ENCODE measurements around the gene ANKRD65. TPM values are rescaled to one million over a fixed set of nuclear protein-coding genes. Genes with fewer than 3 reads are reported as not detected.

The ANKRD65 gene
- total and polyA plus RNA-seq, 4 experiments from 2014 or later = not detected

DNA sequence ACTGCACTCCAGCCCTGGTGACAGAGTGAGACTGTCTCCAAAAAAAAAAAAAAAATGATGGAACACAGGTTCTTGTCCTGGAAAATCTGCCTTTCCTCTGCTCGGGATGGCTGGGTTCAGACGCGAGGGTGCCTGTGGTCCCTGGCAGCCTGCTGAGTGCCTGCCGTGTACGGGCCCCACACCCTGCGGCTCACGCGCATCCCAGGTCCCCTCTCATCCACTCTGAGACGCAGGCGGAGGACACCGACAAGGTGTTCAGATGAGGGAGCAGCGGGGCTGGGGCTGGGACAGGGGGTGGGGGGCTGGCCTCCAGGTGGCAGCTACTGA, 4.3 kb upstream of the ANKRD65 start:
- CTCF ChIA-PET (ENCODE audit: partially characterized antibody) = no interaction called here
- no peak overlapping the region for H3K27ac Mint-ChIP-seq

DNA sequence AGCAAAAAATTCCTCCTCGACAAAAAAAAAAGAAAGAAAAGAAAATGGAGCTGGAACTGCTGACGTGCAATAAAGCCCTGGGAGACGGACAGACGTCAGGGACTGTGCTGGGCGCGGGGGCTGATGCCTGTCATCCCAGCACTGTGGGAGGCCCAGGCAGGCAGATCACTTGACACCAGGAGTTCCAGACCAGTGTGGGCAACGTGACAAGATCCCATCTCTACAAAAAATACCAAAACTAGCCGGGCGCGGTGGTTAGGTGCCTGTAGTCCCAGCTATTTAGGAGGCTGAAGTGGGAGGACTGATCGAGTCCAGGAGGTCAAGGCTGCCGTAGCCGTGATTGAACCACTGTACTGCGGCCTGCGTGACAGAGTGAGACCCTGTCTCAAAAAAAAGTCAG, 3.6 kb upstream of the ANKRD65 start:
- Histone ChIP-seq H3K27me3 (ENCODE audit: insufficient read depth, low read length) (no peaks in the 10 kb centered on the region), H3K27ac (ENCODE audit: low read depth, low read length) (no peak overlapping the region), H3K36me3 (ENCODE audit: insufficient read depth, low read length) (no peaks in the 10 kb centered on the region), H3K4me3 (ENCODE audit: low read length in 2 of 2) (no peak overlapping the region), H3K4me1 (ENCODE audit: insufficient read depth, low read length) (no peaks in the 10 kb centered on the region), H3K9me3 (ENCODE audit: control insufficient read depth in 1 of 2, low read length in 2 of 2) (no peaks in the 10 kb centered on the region)
- Mint-ChIP-seq H3K9me3 (no peaks in the 10 kb centered on the region), H3K27me3 (peaks cover 17 to 22% of the 10 kb centered on the region in 2 donors), H3K27ac (no peak overlapping the region), H3K4me1 (peaks cover 0 to 5% (median 2%) of the 10 kb centered on the region in 4 donors), H3K36me3 (no peaks in the 10 kb centered on the region), H3K4me3 (peak overlapping the region in 1 of 8 donors; percentile 17)
- intact Hi-C loops (cut with micrococcal nuclease) = no loop called here
- no peak for DNase-seq
- ChIA-PET CTCF (ENCODE audit: partially characterized antibody) (no interaction called here), POLR2A (ENCODE audit: partially characterized antibody) (no interaction called here)

More for the DNA sequence above, 4.3 kb upstream of the ANKRD65 start:
- Histone ChIP-seq H3K36me3 (ENCODE audit: insufficient read depth, low read length) (no peaks in the 10 kb centered on the region), H3K27ac (ENCODE audit: low read depth, low read length) (no peak overlapping the region), H3K4me3 (ENCODE audit: low read length in 2 of 2) (no peak overlapping the region), H3K4me1 (ENCODE audit: insufficient read depth, low read length) (no peaks in the 10 kb centered on the region), H3K9me3 (ENCODE audit: control insufficient read depth in 1 of 2, low read length in 2 of 2) (no peaks in the 10 kb centered on the region), H3K27me3 (ENCODE audit: insufficient read depth, low read length) (no peaks in the 10 kb centered on the region)
- POLR2A ChIA-PET (ENCODE audit: partially characterized antibody) = no interaction called here
- no peak for DNase-seq
- no peaks in the 10 kb centered on the region for H3K9me3 Mint-ChIP-seq
- H3K4me1 Mint-ChIP-seq = peaks cover 0 to 5% (median 2%) of the 10 kb centered on the region in 4 donors
- no peak overlapping the region for H3K4me3 Mint-ChIP-seq
- no peaks in the 10 kb centered on the region for H3K36me3 Mint-ChIP-seq
- intact Hi-C loops (cut with micrococcal nuclease) = no loop called here
- H3K27me3 Mint-ChIP-seq = peaks cover 21 to 24% of the 10 kb centered on the region in 2 donors

- H3K27ac Mint-ChIP-seq = no peak overlapping the region
- CTCF ChIA-PET (ENCODE audit: partially characterized antibody) = no interaction called here
- peaks cover 15 to 19% of the 10 kb centered on the region in 2 donors for H3K27me3 Mint-ChIP-seq
Observed at GRCh38 chr1:1423245-1423597, 2.1 kb upstream of the ANKRD65 start.

DNA sequence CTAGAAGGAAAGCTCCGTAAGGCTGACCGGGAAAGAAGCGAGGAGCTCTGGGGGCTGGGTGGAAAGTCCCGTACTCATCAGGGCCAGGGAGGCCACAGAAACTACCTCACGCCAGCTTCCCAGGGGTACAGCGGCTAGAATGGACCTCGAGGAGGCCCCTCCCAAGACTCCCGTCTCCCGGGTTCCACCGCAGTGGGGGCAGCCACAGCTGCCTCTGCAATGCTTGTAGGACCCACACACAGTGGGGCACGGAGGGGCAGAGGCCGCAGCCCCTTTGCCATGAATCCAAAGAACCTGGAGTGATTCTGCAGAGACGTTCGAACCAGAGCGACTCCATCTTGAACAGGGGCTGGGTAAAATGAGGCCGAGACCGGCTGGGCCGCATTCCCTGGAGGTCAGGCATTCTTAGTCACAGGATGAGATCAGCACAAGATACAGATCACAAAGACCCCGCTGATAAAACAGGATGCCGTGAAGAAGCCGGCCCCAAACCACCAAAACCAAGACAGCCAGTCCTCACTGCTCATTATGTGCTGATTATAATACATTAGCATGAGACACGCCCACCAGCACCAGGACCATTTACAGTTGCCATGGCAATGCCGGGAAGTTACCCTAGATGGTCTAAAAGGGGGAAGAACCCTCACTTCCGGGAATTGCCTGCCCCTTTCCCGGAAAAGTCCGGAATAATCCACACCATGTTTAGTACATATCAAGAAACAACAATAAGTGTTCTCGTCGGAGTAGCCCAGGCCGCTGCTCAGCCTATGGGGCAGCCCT, 1.6 kb upstream of the ANKRD65 start:
- H3K36me3 Mint-ChIP-seq = no peaks in the 10 kb centered on the region
- no peaks in the 10 kb centered on the region for H3K9me3 ChIP-seq (ENCODE audit: control insufficient read depth in 1 of 2, low read length in 2 of 2)
- H3K4me1 Mint-ChIP-seq = peaks cover 0 to 8% (median under 1%) of the 10 kb centered on the region in 4 donors
- H3K27me3 Mint-ChIP-seq = peaks cover 16 to 19% of the 10 kb centered on the region in 2 donors
- H3K4me1 ChIP-seq (ENCODE audit: insufficient read depth, low read length) = no peaks in the 10 kb centered on the region
- H3K4me3 ChIP-seq (ENCODE audit: low read length in 2 of 2) = no peak overlapping the region
- ChIA-PET CTCF (ENCODE audit: partially characterized antibody) (no interaction called here), POLR2A (ENCODE audit: partially characterized antibody) (no interaction called here)
- no peaks in the 10 kb centered on the region for H3K36me3 ChIP-seq (ENCODE audit: insufficient read depth, low read length)
- H3K27me3 ChIP-seq (ENCODE audit: insufficient read depth, low read length) = no peaks in the 10 kb centered on the region
- no peaks in the 10 kb centered on the region for H3K9me3 Mint-ChIP-seq
- peak in 1 of 5 donors; percentile 26 for DNase-seq
- no peak overlapping the region for H3K27ac ChIP-seq (ENCODE audit: low read depth, low read length)
- intact Hi-C loops (cut with micrococcal nuclease) = no loop called here
- H3K27ac Mint-ChIP-seq = no peak overlapping the region
- H3K4me3 Mint-ChIP-seq = peak overlapping the region in 1 of 8 donors; percentile 6

More at GRCh38 chr1:1423245-1423597, 2.1 kb upstream of the ANKRD65 start:
- Histone ChIP-seq H3K36me3 (ENCODE audit: insufficient read depth, low read length) (no peaks in the 10 kb centered on the region), H3K27me3 (ENCODE audit: insufficient read depth, low read length) (no peaks in the 10 kb centered on the region), H3K4me1 (ENCODE audit: insufficient read depth, low read length) (no peaks in the 10 kb centered on the region), H3K9me3 (ENCODE audit: control insufficient read depth in 1 of 2, low read length in 2 of 2) (no peaks in the 10 kb centered on the region), H3K4me3 (ENCODE audit: low read length in 2 of 2) (no peak overlapping the region), H3K27ac (ENCODE audit: low read depth, low read length) (no peak overlapping the region)
- no peak overlapping the region for H3K4me3 Mint-ChIP-seq
- no peak for DNase-seq
- no peaks in the 10 kb centered on the region for H3K36me3 Mint-ChIP-seq
- H3K9me3 Mint-ChIP-seq = no peaks in the 10 kb centered on the region
- intact Hi-C loops (cut with micrococcal nuclease) = no loop called here
- POLR2A ChIA-PET (ENCODE audit: partially characterized antibody) = no interaction called here
- H3K4me1 Mint-ChIP-seq = peaks cover 0 to 6% (median 0%) of the 10 kb centered on the region in 4 donors

DNA sequence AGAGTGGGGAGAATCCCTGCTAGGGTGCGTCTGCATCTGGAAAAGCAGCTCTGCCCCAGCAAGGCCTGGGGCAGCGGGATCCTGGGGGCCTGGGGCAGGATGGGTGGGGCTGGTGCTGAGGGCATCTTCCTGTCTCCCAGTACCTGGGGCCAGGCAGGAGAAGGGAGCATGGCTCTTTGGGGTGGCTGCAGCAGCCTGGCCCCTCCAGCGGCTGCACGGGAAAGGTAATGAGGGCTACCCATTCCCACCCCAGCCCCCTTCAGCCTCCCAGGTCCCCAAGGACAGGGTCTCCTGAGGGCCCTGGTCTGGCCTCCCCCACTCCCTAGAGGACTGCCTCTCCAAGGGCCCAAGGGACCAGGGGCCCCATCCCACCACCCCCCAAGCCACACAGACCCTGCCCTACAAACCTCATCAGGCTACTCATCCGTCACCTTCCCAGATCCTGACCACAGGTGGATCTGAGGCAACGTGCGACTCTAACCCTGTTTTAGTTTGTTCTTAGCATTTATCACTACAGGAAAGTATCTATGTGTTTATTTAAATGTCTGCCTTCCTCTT, 910 bp upstream of the ANKRD65 start:
- H3K9me3 ChIP-seq (ENCODE audit: control insufficient read depth in 1 of 2, low read length in 2 of 2) = no peaks in the 10 kb centered on the region
- H3K27me3 ChIP-seq (ENCODE audit: insufficient read depth, low read length) = no peaks in the 10 kb centered on the region
- Mint-ChIP-seq H3K4me3 (no peak overlapping the region), H3K27ac (no peak overlapping the region), H3K9me3 (no peaks in the 10 kb centered on the region), H3K4me1 (peaks cover 0 to 8% (median under 1%) of the 10 kb centered on the region in 4 donors), H3K27me3 (peaks cover 16 to 19% of the 10 kb centered on the region in 2 donors), H3K36me3 (no peaks in the 10 kb centered on the region)
- DNase-seq = peak in 1 of 5 donors; percentile 14
- CTCF ChIA-PET (ENCODE audit: partially characterized antibody) = no interaction called here
- POLR2A ChIA-PET (ENCODE audit: partially characterized antibody) = no interaction called here
- no peaks in the 10 kb centered on the region for H3K36me3 ChIP-seq (ENCODE audit: insufficient read depth, low read length)
- intact Hi-C loops (cut with micrococcal nuclease) = no loop called here
- H3K4me1 ChIP-seq (ENCODE audit: insufficient read depth, low read length) = no peaks in the 10 kb centered on the region
- no peak overlapping the region for H3K4me3 ChIP-seq (ENCODE audit: low read length in 2 of 2)
- H3K27ac ChIP-seq (ENCODE audit: low read depth, low read length) = no peak overlapping the region

DNA sequence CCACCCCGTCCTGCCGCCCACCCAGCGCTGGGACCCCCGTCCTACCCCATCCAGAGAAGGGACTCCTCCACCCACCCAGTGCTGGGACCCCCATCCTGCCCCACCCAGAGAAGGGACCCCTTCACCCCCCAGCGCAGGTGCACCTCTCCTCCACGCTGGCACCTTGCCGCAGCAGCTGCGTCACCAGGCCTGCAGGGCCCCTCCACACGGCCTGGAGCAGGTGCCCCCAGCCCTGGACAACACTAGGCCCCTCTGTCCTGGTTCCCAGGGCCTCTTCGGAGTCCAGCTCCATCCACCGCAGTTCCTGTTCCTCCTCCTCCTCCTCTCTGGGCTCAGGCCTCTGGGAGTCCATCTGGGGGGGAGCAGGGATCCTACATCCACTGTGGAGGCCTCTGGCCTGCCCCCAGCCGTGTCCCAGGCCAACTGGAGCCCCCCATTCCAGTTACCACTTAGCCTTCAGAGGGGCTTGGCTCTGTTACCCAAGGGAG, 378 bp downstream of the ANKRD65 start:
- H3K9me3 ChIP-seq (ENCODE audit: control insufficient read depth in 1 of 2, low read length in 2 of 2) = no peaks in the 10 kb centered on the region
- peaks cover 0 to 8% (median under 1%) of the 10 kb centered on the region in 4 donors for H3K4me1 Mint-ChIP-seq
- CTCF ChIA-PET (ENCODE audit: partially characterized antibody) = no interaction called here
- H3K4me3 ChIP-seq (ENCODE audit: low read length in 2 of 2) = no peak overlapping the region
- POLR2A ChIA-PET (ENCODE audit: partially characterized antibody) = no interaction called here
- no peak overlapping the region for H3K4me3 Mint-ChIP-seq
- no peaks in the 10 kb centered on the region for H3K27me3 ChIP-seq (ENCODE audit: insufficient read depth, low read length)
- H3K4me1 ChIP-seq (ENCODE audit: insufficient read depth, low read length) = no peaks in the 10 kb centered on the region
- DNase-seq = peak in 1 of 5 donors; percentile 15
- H3K27me3 Mint-ChIP-seq = peaks cover 13 to 17% of the 10 kb centered on the region in 2 donors
- no peaks in the 10 kb centered on the region for H3K9me3 Mint-ChIP-seq
- intact Hi-C loops (cut with micrococcal nuclease) = no loop called here
- no peaks in the 10 kb centered on the region for H3K36me3 Mint-ChIP-seq
- no peaks in the 10 kb centered on the region for H3K36me3 ChIP-seq (ENCODE audit: insufficient read depth, low read length)
- no peak overlapping the region for H3K27ac Mint-ChIP-seq
- no peak overlapping the region for H3K27ac ChIP-seq (ENCODE audit: low read depth, low read length)

DNA sequence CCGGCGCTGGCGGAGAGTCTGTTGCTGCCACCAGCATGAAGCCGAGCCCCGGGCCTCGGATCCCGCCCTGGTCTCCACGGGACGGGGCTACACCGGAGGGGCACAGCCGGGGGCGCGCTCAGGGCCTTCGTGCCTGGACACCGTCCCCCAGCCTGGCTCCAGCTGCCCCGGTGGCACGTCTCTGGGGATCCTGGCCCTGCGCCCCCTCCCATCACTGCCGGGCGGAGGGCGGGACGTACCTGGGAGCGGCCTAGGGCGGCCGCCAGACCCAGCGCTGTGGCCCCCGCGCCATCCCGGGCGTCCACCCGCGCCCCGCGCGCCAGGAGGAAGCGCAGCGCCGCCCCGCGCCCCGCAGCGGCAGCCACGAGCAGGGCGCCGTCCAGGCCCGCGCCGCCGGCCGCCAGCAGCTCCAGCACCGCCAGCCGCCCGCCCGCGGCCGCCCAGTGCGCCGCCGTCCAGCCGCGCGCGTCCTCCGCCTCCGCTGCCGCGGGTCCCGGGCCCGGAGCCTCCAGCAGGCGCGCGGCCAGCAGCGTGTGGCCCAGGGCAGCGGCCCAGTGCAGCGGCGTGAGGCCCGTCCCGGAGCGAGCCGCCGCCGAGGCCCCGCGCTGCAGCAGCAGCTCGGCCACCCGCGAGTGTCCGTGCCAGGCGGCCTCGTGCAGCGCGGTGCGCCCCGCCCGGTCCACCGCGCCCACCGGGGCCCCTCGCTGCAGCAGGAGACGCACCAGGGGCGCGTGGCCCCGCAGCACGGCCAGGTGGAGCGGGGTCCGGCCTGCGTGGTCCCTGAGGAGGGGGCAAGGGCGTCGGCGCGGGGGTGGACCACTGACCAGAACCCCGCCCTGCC, 1.0 kb downstream of the ANKRD65 start:
- H3K27ac Mint-ChIP-seq = no peak overlapping the region
- no peaks in the 10 kb centered on the region for H3K9me3 ChIP-seq (ENCODE audit: control insufficient read depth in 1 of 2, low read length in 2 of 2)
- no peaks in the 10 kb centered on the region for H3K36me3 Mint-ChIP-seq
- no peak overlapping the region for H3K4me3 ChIP-seq (ENCODE audit: low read length in 2 of 2)
- H3K36me3 ChIP-seq (ENCODE audit: insufficient read depth, low read length) = no peaks in the 10 kb centered on the region
- H3K27me3 Mint-ChIP-seq = peaks cover 13 to 15% of the 10 kb centered on the region in 2 donors
- no peaks in the 10 kb centered on the region for H3K4me1 ChIP-seq (ENCODE audit: insufficient read depth, low read length)
- H3K9me3 Mint-ChIP-seq = no peaks in the 10 kb centered on the region
- DNase-seq = peak in 1 of 5 donors; percentile 17
- POLR2A ChIA-PET (ENCODE audit: partially characterized antibody) = no interaction called here
- intact Hi-C loops (cut with micrococcal nuclease) = no loop called here
- no peaks in the 10 kb centered on the region for H3K27me3 ChIP-seq (ENCODE audit: insufficient read depth, low read length)
- CTCF ChIA-PET (ENCODE audit: partially characterized antibody) = no interaction called here
- no peak overlapping the region for H3K4me3 Mint-ChIP-seq
- H3K4me1 Mint-ChIP-seq = peaks cover 0 to 8% (median under 1%) of the 10 kb centered on the region in 4 donors
- H3K27ac ChIP-seq (ENCODE audit: low read depth, low read length) = no peak overlapping the region

All from CD4-positive, alpha-beta memory T cell (primary cell).